Measurements from ENCODE around the gene TCHHL1. TPM values are rescaled to one million over a fixed set of nuclear protein-coding genes. Genes with fewer than 3 reads are reported as not detected.

TCHHL1 gene
- total and polyA plus RNA-seq, 2 of the 8 experiments (the other 6 are each of a cell fraction or from before 2014, with no cell fraction given): not detected

- no peaks in the 10 kb centered on the region for H3K4me1 ChIP-seq (replicated peaks in 1 of 4; ENCODE audit: control insufficient read depth in 3 of 4, insufficient read depth in 4 of 4, low read length in 3 of 4)
- no peak overlapping the region for H2AK5ac ChIP-seq (ENCODE audit: low read depth, low read length)
- DNase-seq (ENCODE audit: low read depth in 1 of 2, low spot score in 2 of 2): no peak
- H3K4ac ChIP-seq (replicated peaks; ENCODE audit: insufficient read length, low read depth, low read length): no peak overlapping the region
- H3K9ac ChIP-seq (replicated peaks in 1 of 4; ENCODE audit: extremely low read depth in 1 of 4, low read depth in 3 of 4, low read length in 3 of 4): no peak overlapping the region
- H3K23me2 ChIP-seq (ENCODE audit: low read depth, low read length): no peaks in the 10 kb centered on the region
- H2BK20ac ChIP-seq (ENCODE audit: low read length): no peak overlapping the region
- CTCF ChIA-PET (ENCODE audit: partially characterized antibody): no interaction called here
- no peaks in the 10 kb centered on the region for H3K36me3 ChIP-seq (ENCODE audit: control insufficient read depth in 2 of 4, insufficient read depth in 4 of 4, low read length in 3 of 4)
- H2BK12ac ChIP-seq (ENCODE audit: low read depth, low read length): no peak overlapping the region
- H2BK5ac ChIP-seq (ENCODE audit: low read depth, low read length): no peak overlapping the region
- no peak for FAIRE-seq
- H3K56ac ChIP-seq (replicated peaks; ENCODE audit: insufficient read length, low read depth, low read length): no peak overlapping the region
- no peak overlapping the region for H3K4me3 ChIP-seq (ENCODE audit: extremely low read depth in 1 of 4, insufficient read depth in 2 of 4, low read depth in 3 of 4, low read length in 4 of 4)
- H3K27ac ChIP-seq (ENCODE audit: low read depth, low read length): no peak overlapping the region
- no peak overlapping the region for H4K91ac ChIP-seq (replicated peaks; ENCODE audit: insufficient read length, low read length)
- POLR2A ChIA-PET (ENCODE audit: partially characterized antibody): no interaction called here
- H2BK15ac ChIP-seq (ENCODE audit: low read length): no peak overlapping the region
- H4K5ac ChIP-seq (ENCODE audit: insufficient read length, low read depth, low read length): no peak overlapping the region
- no peaks in the 10 kb centered on the region for H3K79me1 ChIP-seq (ENCODE audit: low read depth, low read length)
- no peak overlapping the region for H4K8ac ChIP-seq (ENCODE audit: extremely low read depth, insufficient read depth, low read length)
- H3K18ac ChIP-seq (ENCODE audit: extremely low read depth, low read length): no peak overlapping the region
- H3K14ac ChIP-seq (ENCODE audit: insufficient read length): no peak overlapping the region
- H2BK120ac ChIP-seq (replicated peaks; ENCODE audit: low read depth, low read length): no peak overlapping the region
- no peak overlapping the region for H3K4me2 ChIP-seq (ENCODE audit: insufficient read depth in 1 of 2, low read depth in 2 of 2, low read length in 2 of 2)
- no peak overlapping the region for H2AFZ ChIP-seq (ENCODE audit: low read length)
- no peaks in the 10 kb centered on the region for H3K27me3 ChIP-seq (replicated peaks in 1 of 4; ENCODE audit: control insufficient read depth in 3 of 4, extremely low read depth in 1 of 4, insufficient read depth in 3 of 4, low read length in 3 of 4)
- peaks cover 34 to 50% of the 10 kb centered on the region in 2 experiments for H3K9me3 ChIP-seq (ENCODE audit: insufficient read depth in 2 of 2, low read depth in 1 of 2, low read length in 1 of 2)
- H3K79me2 ChIP-seq (ENCODE audit: control insufficient read depth in 1 of 2, insufficient read depth in 2 of 2, low read length in 2 of 2): no peaks in the 10 kb centered on the region
- no peak overlapping the region for H3K23ac ChIP-seq (ENCODE audit: insufficient read length)
- no peaks in the 10 kb centered on the region for H4K20me1 ChIP-seq (replicated peaks in 1 of 2; ENCODE audit: control insufficient read depth in 1 of 2, insufficient read depth in 2 of 2, low read length in 2 of 2)
- TF ChIP-seq KDM4A (IDR thresholded peaks at IDR 0.05; ENCODE audit: low read depth, low read length, severe bottlenecking) (no peak), GTF2F1 (IDR thresholded peaks at IDR 0.05; ENCODE audit: borderline replicate concordance, low read depth, low read length) (no peak), TEAD4 (IDR thresholded peaks at IDR 0.05; ENCODE audit: low read depth, low read length) (no peak), RFX5 (IDR thresholded peaks at IDR 0.05; ENCODE audit: borderline replicate concordance, low read depth, low read length) (no peak), FOSL1 (IDR thresholded peaks at IDR 0.05; ENCODE audit: insufficient read depth, low read depth, low read length) (no peak), SP4 (IDR thresholded peaks at IDR 0.05; ENCODE audit: low read length) (no peak), ATF3 (IDR thresholded peaks at IDR 0.05; ENCODE audit: insufficient read depth, low read depth, low read length) (no peak), EGR1 (IDR thresholded peaks at IDR 0.05; ENCODE audit: borderline replicate concordance, low read depth, low read length) (no peak), KDM1A (IDR thresholded peaks at IDR 0.05; ENCODE audit: borderline replicate concordance, low read length) (no peak), HDAC2 (IDR thresholded peaks at IDR 0.05; ENCODE audit: borderline replicate concordance in 1 of 2, low read depth in 2 of 2, low read length in 2 of 2) (no peak), GABPA (IDR thresholded peaks at IDR 0.05; ENCODE audit: borderline replicate concordance, insufficient read depth, low read length) (no peak), JUN (IDR thresholded peaks at IDR 0.05; ENCODE audit: low read depth, low read length) (no peak)
Measured at GRCh38 chr1:152086760-152087159, 2.1 kb downstream of the TCHHL1 start.
